ENCODE results near the gene SH3GL1.

- no peak for TF ChIP-seq CTCF (optimal IDR thresholded peaks at IDR 0.05 in 1 of 3, IDR thresholded peaks at IDR 0.05 in 1 of 3, conservative IDR thresholded peaks at IDR 0.05 in 1 of 3; ENCODE audit: extremely low read depth in 1 of 3, insufficient read depth in 2 of 3, low read length in 3 of 3)
- TF ChIP-seq EZH2 (IDR thresholded peaks at IDR 0.05; ENCODE audit: low read length): no peak
Observed at GRCh38 chr19:4441994-4442818, 41.9 kb upstream of the SH3GL1 start.

Data from keratinocyte (primary cell).